ENCODE results near the gene L3MBTL1.

L3MBTL1 gene

DNA sequence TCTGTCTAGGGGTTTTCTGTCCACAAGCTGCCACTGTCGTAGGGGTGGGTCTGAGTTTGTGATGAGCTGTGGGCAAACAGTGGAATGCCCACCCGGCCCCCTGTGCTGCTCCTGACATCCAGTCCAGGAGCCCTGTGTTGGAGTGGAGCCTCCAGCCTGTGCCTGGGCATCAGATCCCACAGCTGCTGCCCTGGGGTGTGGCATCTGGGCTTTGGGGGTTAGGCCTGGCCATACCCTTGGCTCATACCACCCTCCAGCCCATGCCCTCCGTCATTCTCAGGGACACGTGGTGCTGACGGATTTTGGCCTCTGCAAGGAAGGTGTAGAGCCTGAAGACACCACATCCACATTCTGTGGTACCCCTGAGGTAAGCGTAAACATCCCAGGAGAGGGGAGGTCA, 64.3 kb downstream of the L3MBTL1 start:
- Histone ChIP-seq H3K9me3 (replicated peaks in 1 of 2; ENCODE audit: control insufficient read depth in 2 of 2, insufficient read depth in 1 of 2, low read depth in 1 of 2, low read length in 2 of 2) (no peaks in the 10 kb centered on the region), H3K4ac (ENCODE audit: low read length) (no peak overlapping the region), H3K4me1 (ENCODE audit: control insufficient read depth in 2 of 2, insufficient read depth in 1 of 2, low read depth in 1 of 2, low read length in 2 of 2) (no peaks in the 10 kb centered on the region), H3K9ac (ENCODE audit: low read depth, low read length, poor library complexity) (peak overlapping the region; percentile 12), H3K4me3 (ENCODE audit: low read length in 2 of 2) (no peak overlapping the region), H2BK12ac (ENCODE audit: low read length) (no peak overlapping the region), H3K27ac (replicated peaks; ENCODE audit: low read length) (no peak overlapping the region), H3K36me3 (replicated peaks in 1 of 2; ENCODE audit: control insufficient read depth in 2 of 2, insufficient read depth in 2 of 2, low read length in 2 of 2) (no peaks in the 10 kb centered on the region), H3K14ac (ENCODE audit: low read length) (no peak overlapping the region), H3K79me1 (ENCODE audit: low read depth, low read length) (no peaks in the 10 kb centered on the region), H4K91ac (ENCODE audit: low read depth, low read length, poor library complexity) (no peak overlapping the region), H3K27me3 (ENCODE audit: control insufficient read depth in 3 of 3, insufficient read depth in 3 of 3, low read depth in 1 of 3, low read length in 3 of 3) (peaks cover 0 to 3% (median 0%) of the 10 kb centered on the region in 3 experiments), H4K8ac (ENCODE audit: low read depth, low read length) (no peak overlapping the region), H3K18ac (ENCODE audit: low read length) (no peak overlapping the region), H3K23ac (ENCODE audit: low read depth, low read length, poor library complexity) (peak overlapping the region; percentile 68), H2BK15ac (ENCODE audit: low read length) (no peak overlapping the region), H2BK120ac (ENCODE audit: low read depth, low read length) (no peak overlapping the region), H2AFZ (ENCODE audit: low read length) (no peak overlapping the region), H2BK5ac (ENCODE audit: low read length) (no peak overlapping the region), H2AK5ac (ENCODE audit: low read depth, low read length) (no peak overlapping the region), H3K4me2 (ENCODE audit: insufficient read depth, low read length, poor library complexity, severe bottlenecking) (no peak overlapping the region)
- DNase-seq (ENCODE audit: low spot score), result no peak
- no CpG with 5 or more reads among the region's 6 CpGs for WGBS, 2 donors (ENCODE audit: extremely low coverage in 2 of 2, insufficient read length in 2 of 2, insufficient replicate concordance in 1 of 2)

DNA sequence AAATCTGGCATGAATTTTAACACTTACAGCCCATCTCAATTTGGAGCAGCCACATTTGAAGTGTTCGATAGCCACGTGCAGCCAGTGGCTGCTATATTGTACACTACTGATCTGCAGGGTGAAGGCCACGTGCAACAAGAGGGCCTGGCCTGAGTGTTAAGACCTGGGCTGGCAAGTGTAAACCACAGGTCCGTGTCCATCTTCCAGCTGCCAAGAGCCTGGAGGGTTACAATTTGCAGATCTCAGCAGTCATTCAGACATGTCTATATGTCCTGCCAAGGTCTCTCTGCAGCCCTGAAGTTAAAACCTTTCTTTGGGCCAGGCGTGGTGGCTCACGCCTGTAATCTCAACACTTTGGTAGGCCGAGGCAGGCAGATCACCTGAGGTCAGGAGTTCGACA, 65.4 kb downstream of the L3MBTL1 start:
- no CpG with 5 or more reads among the region's 8 CpGs for WGBS, 2 donors (ENCODE audit: extremely low coverage in 2 of 2, insufficient read length in 2 of 2, insufficient replicate concordance in 1 of 2)

DNA sequence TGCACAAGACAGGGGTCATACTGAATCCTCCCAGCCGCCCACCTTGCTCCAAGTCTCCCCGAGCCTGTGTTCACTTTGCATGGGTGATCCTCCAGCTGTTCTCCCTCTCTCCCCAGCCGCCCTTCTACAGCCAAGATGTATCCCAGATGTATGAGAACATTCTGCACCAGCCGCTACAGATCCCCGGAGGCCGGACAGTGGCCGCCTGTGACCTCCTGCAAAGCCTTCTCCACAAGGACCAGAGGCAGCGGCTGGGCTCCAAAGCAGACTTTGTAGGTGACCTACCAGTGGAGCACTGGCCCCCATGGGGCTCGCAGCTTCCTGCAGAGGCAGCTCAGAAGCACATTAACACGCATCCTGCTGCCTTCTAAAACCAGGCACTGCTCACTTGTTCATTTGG, 68.6 kb downstream of the L3MBTL1 start:
- Histone ChIP-seq H3K4me3 (ENCODE audit: low read length in 2 of 2) (no peak overlapping the region), H2AK5ac (ENCODE audit: low read depth, low read length) (no peak overlapping the region), H2AFZ (ENCODE audit: low read length) (no peak overlapping the region), H3K23ac (ENCODE audit: low read depth, low read length, poor library complexity) (no peak overlapping the region), H2BK120ac (ENCODE audit: low read depth, low read length) (no peak overlapping the region), H2BK12ac (ENCODE audit: low read length) (no peak overlapping the region), H3K4me2 (ENCODE audit: insufficient read depth, low read length, poor library complexity, severe bottlenecking) (no peak overlapping the region), H3K27ac (replicated peaks; ENCODE audit: low read length) (no peak overlapping the region), H3K14ac (ENCODE audit: low read length) (no peak overlapping the region), H3K27me3 (ENCODE audit: control insufficient read depth in 3 of 3, insufficient read depth in 3 of 3, low read depth in 1 of 3, low read length in 3 of 3) (no peaks in the 10 kb centered on the region), H3K4ac (ENCODE audit: low read length) (no peak overlapping the region), H4K8ac (ENCODE audit: low read depth, low read length) (no peak overlapping the region), H3K9me3 (replicated peaks in 1 of 2; ENCODE audit: control insufficient read depth in 2 of 2, insufficient read depth in 1 of 2, low read depth in 1 of 2, low read length in 2 of 2) (no peaks in the 10 kb centered on the region), H2BK5ac (ENCODE audit: low read length) (no peak overlapping the region), H3K18ac (ENCODE audit: low read length) (no peak overlapping the region), H3K79me1 (ENCODE audit: low read depth, low read length) (no peaks in the 10 kb centered on the region), H3K4me1 (ENCODE audit: control insufficient read depth in 2 of 2, insufficient read depth in 1 of 2, low read depth in 1 of 2, low read length in 2 of 2) (no peaks in the 10 kb centered on the region), H3K36me3 (replicated peaks in 1 of 2; ENCODE audit: control insufficient read depth in 2 of 2, insufficient read depth in 2 of 2, low read length in 2 of 2) (no peaks in the 10 kb centered on the region), H2BK15ac (ENCODE audit: low read length) (no peak overlapping the region), H3K9ac (ENCODE audit: low read depth, low read length, poor library complexity) (no peak overlapping the region), H4K91ac (ENCODE audit: low read depth, low read length, poor library complexity) (no peak overlapping the region)
- WGBS, 2 donors (ENCODE audit: extremely low coverage in 2 of 2, insufficient read length in 2 of 2, insufficient replicate concordance in 1 of 2), result no CpG with 5 or more reads among the region's 10 CpGs
- no peak for DNase-seq (ENCODE audit: low spot score)

More for the DNA sequence above, 65.4 kb downstream of the L3MBTL1 start:
- H2AFZ ChIP-seq (ENCODE audit: low read length), result no peak overlapping the region
- DNase-seq (ENCODE audit: low spot score), result no peak
- H4K91ac ChIP-seq (ENCODE audit: low read depth, low read length, poor library complexity), result no peak overlapping the region
- no peak overlapping the region for H4K8ac ChIP-seq (ENCODE audit: low read depth, low read length)
- no peak overlapping the region for H3K18ac ChIP-seq (ENCODE audit: low read length)
- no peaks in the 10 kb centered on the region for H3K9me3 ChIP-seq (replicated peaks in 1 of 2; ENCODE audit: control insufficient read depth in 2 of 2, insufficient read depth in 1 of 2, low read depth in 1 of 2, low read length in 2 of 2)
- H3K27me3 ChIP-seq (ENCODE audit: control insufficient read depth in 3 of 3, insufficient read depth in 3 of 3, low read depth in 1 of 3, low read length in 3 of 3), result no peaks in the 10 kb centered on the region
- H2AK5ac ChIP-seq (ENCODE audit: low read depth, low read length), result no peak overlapping the region
- H2BK5ac ChIP-seq (ENCODE audit: low read length), result no peak overlapping the region
- H2BK12ac ChIP-seq (ENCODE audit: low read length), result no peak overlapping the region
- no peaks in the 10 kb centered on the region for H3K36me3 ChIP-seq (replicated peaks in 1 of 2; ENCODE audit: control insufficient read depth in 2 of 2, insufficient read depth in 2 of 2, low read length in 2 of 2)
- no peak overlapping the region for H3K27ac ChIP-seq (replicated peaks; ENCODE audit: low read length)
- no peak overlapping the region for H3K4ac ChIP-seq (ENCODE audit: low read length)
- no peak overlapping the region for H3K4me3 ChIP-seq (ENCODE audit: low read length in 2 of 2)
- no peak overlapping the region for H3K4me2 ChIP-seq (ENCODE audit: insufficient read depth, low read length, poor library complexity, severe bottlenecking)
- no peak overlapping the region for H3K23ac ChIP-seq (ENCODE audit: low read depth, low read length, poor library complexity)
- H3K14ac ChIP-seq (ENCODE audit: low read length), result peak overlapping the region; percentile 32
- H2BK15ac ChIP-seq (ENCODE audit: low read length), result no peak overlapping the region
- H3K9ac ChIP-seq (ENCODE audit: low read depth, low read length, poor library complexity), result no peak overlapping the region
- no peak overlapping the region for H2BK120ac ChIP-seq (ENCODE audit: low read depth, low read length)
- no peaks in the 10 kb centered on the region for H3K4me1 ChIP-seq (ENCODE audit: control insufficient read depth in 2 of 2, insufficient read depth in 1 of 2, low read depth in 1 of 2, low read length in 2 of 2)
- no peaks in the 10 kb centered on the region for H3K79me1 ChIP-seq (ENCODE audit: low read depth, low read length)

DNA sequence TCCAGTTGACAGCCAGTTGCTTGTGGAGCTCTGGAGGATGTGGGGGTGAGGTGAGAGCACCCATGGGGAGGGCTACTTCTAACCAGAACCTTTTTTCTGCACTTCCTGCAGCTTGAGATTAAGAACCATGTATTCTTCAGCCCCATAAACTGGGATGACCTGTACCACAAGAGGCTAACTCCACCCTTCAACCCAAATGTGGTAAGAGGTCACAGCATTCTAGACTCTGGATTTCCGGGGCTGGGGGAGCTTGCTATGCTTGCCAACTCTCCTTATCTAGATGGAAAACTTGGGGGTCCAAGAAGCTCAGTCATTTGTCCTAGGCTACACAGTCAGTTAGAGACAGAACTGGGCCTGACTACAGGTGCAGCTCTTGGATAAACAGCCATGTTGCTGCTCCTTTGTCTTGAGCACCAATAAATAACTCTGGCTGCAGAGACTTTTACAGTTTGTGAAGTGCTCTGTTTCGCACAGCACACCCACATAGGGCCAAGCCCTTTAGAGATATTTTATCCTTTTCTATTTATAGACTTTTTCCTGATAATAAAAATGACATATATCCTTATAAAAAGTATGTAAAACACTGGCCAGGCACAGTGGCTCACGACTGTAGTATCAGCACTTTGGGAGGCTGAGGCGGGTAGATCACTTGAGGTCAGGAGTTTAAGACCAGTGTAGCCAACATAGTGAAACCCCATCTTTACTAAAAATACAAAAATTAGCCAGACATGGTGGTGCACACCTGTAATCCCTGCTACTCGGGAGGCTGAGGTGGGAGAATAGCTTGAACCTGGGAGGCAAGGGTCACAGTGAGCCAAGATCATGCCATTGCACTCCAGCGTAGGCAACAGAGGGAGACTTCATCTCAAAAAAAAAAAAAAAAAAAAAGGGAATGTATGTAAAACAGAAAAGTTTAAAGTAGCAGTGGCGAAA, 72.6 kb downstream of the L3MBTL1 start:
- H3K9ac ChIP-seq (ENCODE audit: low read depth, low read length, poor library complexity), result no peak overlapping the region
- H2BK5ac ChIP-seq (ENCODE audit: low read length), result no peak overlapping the region
- H3K14ac ChIP-seq (ENCODE audit: low read length), result no peak overlapping the region
- no peak overlapping the region for H2AFZ ChIP-seq (ENCODE audit: low read length)
- H3K27ac ChIP-seq (replicated peaks; ENCODE audit: low read length), result no peak overlapping the region
- no peak overlapping the region for H3K23ac ChIP-seq (ENCODE audit: low read depth, low read length, poor library complexity)
- H3K4me1 ChIP-seq (ENCODE audit: control insufficient read depth in 2 of 2, insufficient read depth in 1 of 2, low read depth in 1 of 2, low read length in 2 of 2), result no peaks in the 10 kb centered on the region
- no peak for DNase-seq (ENCODE audit: low spot score)
- H3K36me3 ChIP-seq (replicated peaks in 1 of 2; ENCODE audit: control insufficient read depth in 2 of 2, insufficient read depth in 2 of 2, low read length in 2 of 2), result no peaks in the 10 kb centered on the region
- H3K4me3 ChIP-seq (ENCODE audit: low read length in 2 of 2), result no peak overlapping the region
- no peak overlapping the region for H4K8ac ChIP-seq (ENCODE audit: low read depth, low read length)
- no peak overlapping the region for H2BK15ac ChIP-seq (ENCODE audit: low read length)
- H3K4me2 ChIP-seq (ENCODE audit: insufficient read depth, low read length, poor library complexity, severe bottlenecking), result no peak overlapping the region
- H2AK5ac ChIP-seq (ENCODE audit: low read depth, low read length), result no peak overlapping the region
- no peaks in the 10 kb centered on the region for H3K79me1 ChIP-seq (ENCODE audit: low read depth, low read length)
- no peak overlapping the region for H4K91ac ChIP-seq (ENCODE audit: low read depth, low read length, poor library complexity)
- no peaks in the 10 kb centered on the region for H3K27me3 ChIP-seq (ENCODE audit: control insufficient read depth in 3 of 3, insufficient read depth in 3 of 3, low read depth in 1 of 3, low read length in 3 of 3)
- H3K18ac ChIP-seq (ENCODE audit: low read length), result no peak overlapping the region
- H3K9me3 ChIP-seq (replicated peaks in 1 of 2; ENCODE audit: control insufficient read depth in 2 of 2, insufficient read depth in 1 of 2, low read depth in 1 of 2, low read length in 2 of 2), result no peaks in the 10 kb centered on the region
- no CpG with 5 or more reads among the region's 7 CpGs for whole genome bisulfite sequencing, 2 donors (ENCODE audit: extremely low coverage in 2 of 2, insufficient read length in 2 of 2, insufficient replicate concordance in 1 of 2)
- no peak overlapping the region for H2BK12ac ChIP-seq (ENCODE audit: low read length)
- H3K4ac ChIP-seq (ENCODE audit: low read length), result no peak overlapping the region
- H2BK120ac ChIP-seq (ENCODE audit: low read depth, low read length), result no peak overlapping the region

Measured in neuronal stem cell (in vitro differentiated cells).